ENCODE measurements around the gene MTERF1.

Gene MTERF1

DNA sequence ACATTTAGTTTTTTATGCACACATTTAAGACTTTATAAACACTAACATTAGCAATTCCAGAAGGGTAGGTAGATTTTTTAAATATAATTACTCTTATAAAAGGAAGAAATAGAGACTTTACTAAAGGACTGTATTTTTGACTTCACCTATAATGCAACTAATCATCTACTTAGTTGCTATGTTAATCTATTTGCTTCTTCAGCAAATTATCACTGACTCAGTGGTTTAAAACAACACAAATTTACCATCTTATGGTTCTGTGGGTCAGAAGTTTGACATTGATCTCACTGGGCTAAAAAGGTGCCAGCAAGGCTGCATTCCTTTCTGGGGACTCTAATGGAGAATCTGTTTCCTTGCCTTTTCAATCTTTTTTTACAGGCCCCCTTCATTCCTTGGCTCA is 7.6 kb downstream of the MTERF1 start:
- no peak overlapping the region for H3K4me2 ChIP-seq (ENCODE audit: low read depth, low read length)
- H3K27ac ChIP-seq (ENCODE audit: low read length) = no peak overlapping the region
- no peaks in the 10 kb centered on the region for H3K4me1 ChIP-seq (ENCODE audit: low read length)
- H3K9me3 ChIP-seq (replicated peaks; ENCODE audit: insufficient read depth, low read length) = no peaks in the 10 kb centered on the region
- no peak overlapping the region for H2AFZ ChIP-seq (ENCODE audit: low read length)
- no peaks in the 10 kb centered on the region for H3F3A ChIP-seq (ENCODE audit: insufficient read depth, low read length)
- DNase-seq = no peak
- no peak overlapping the region for H3K9ac ChIP-seq (ENCODE audit: low read length)
- H3K36me3 ChIP-seq (replicated peaks; ENCODE audit: insufficient read depth, low read length) = no peaks in the 10 kb centered on the region
- TF ChIP-seq, protein P1, sequence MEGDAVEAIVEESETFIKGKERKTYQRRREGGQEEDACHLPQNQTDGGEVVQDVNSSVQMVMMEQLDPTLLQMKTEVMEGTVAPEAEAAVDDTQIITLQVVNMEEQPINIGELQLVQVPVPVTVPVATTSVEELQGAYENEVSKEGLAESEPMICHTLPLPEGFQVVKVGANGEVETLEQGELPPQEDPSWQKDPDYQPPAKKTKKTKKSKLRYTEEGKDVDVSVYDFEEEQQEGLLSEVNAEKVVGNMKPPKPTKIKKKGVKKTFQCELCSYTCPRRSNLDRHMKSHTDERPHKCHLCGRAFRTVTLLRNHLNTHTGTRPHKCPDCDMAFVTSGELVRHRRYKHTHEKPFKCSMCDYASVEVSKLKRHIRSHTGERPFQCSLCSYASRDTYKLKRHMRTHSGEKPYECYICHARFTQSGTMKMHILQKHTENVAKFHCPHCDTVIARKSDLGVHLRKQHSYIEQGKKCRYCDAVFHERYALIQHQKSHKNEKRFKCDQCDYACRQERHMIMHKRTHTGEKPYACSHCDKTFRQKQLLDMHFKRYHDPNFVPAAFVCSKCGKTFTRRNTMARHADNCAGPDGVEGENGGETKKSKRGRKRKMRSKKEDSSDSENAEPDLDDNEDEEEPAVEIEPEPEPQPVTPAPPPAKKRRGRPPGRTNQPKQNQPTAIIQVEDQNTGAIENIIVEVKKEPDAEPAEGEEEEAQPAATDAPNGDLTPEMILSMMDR (IDR thresholded peaks at IDR 0.05; ENCODE audit: low read length) = no peak
- TF ChIP-seq EZH2phosphoT487 (IDR thresholded peaks at IDR 0.05; ENCODE audit: low read length) = no peak
- TF ChIP-seq EZH2 (optimal IDR thresholded peaks at IDR 0.05; ENCODE audit: low read depth, low read length) = no peak
- H3K4me3 ChIP-seq (ENCODE audit: low read length) = no peak overlapping the region
- no peaks in the 10 kb centered on the region for H4K20me1 ChIP-seq (ENCODE audit: insufficient read depth, low read length)
- peaks cover 15% of the 10 kb centered on the region; the same call in 1 of the 2 replicates for H3K79me2 ChIP-seq (ENCODE audit: low read length)
- no peaks in the 10 kb centered on the region for H3K27me3 ChIP-seq (replicated peaks; ENCODE audit: insufficient read depth, low read length)
- no peaks in the 10 kb centered on the region for H3K9me2 ChIP-seq (replicated peaks; ENCODE audit: insufficient read depth, low read length)

DNA sequence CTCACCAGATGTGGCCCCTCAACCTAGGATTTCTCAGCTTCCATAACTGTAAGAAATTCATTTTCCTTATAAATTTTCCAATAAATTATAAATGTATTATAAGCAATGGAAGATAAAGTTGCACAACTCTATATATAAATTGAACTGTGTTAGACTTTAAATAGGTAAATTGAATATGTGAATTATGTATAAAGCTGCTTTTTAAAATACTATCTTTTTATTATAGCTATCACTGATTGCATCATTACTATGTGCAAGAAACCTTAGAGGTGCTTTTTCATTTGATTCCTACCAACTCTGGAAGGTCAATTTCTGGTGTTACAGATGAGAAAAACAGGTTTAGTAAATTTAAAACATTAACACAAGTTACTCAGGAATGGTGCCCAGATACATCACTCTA is 8.4 kb downstream of the MTERF1 start:
- H3K4me3 ChIP-seq (ENCODE audit: low read length) = no peak overlapping the region
- no peak for TF ChIP-seq EZH2 (optimal IDR thresholded peaks at IDR 0.05; ENCODE audit: low read depth, low read length)
- H4K20me1 ChIP-seq (ENCODE audit: insufficient read depth, low read length) = no peaks in the 10 kb centered on the region
- no peaks in the 10 kb centered on the region for H3F3A ChIP-seq (ENCODE audit: insufficient read depth, low read length)
- H3K9me3 ChIP-seq (replicated peaks; ENCODE audit: insufficient read depth, low read length) = no peaks in the 10 kb centered on the region
- no peak overlapping the region for H3K4me2 ChIP-seq (ENCODE audit: low read depth, low read length)
- DNase-seq = no peak
- no peaks in the 10 kb centered on the region for H3K4me1 ChIP-seq (ENCODE audit: low read length)
- H3K27me3 ChIP-seq (replicated peaks; ENCODE audit: insufficient read depth, low read length) = no peaks in the 10 kb centered on the region
- no peak overlapping the region for H3K27ac ChIP-seq (ENCODE audit: low read length)
- no peak overlapping the region for H3K9ac ChIP-seq (ENCODE audit: low read length)
- no peak overlapping the region for H2AFZ ChIP-seq (ENCODE audit: low read length)
- no peaks in the 10 kb centered on the region for H3K36me3 ChIP-seq (replicated peaks; ENCODE audit: insufficient read depth, low read length)
- H3K9me2 ChIP-seq (replicated peaks; ENCODE audit: insufficient read depth, low read length) = no peaks in the 10 kb centered on the region
- peaks cover 8% of the 10 kb centered on the region; the same call in 1 of the 2 replicates for H3K79me2 ChIP-seq (ENCODE audit: low read length)

DNA sequence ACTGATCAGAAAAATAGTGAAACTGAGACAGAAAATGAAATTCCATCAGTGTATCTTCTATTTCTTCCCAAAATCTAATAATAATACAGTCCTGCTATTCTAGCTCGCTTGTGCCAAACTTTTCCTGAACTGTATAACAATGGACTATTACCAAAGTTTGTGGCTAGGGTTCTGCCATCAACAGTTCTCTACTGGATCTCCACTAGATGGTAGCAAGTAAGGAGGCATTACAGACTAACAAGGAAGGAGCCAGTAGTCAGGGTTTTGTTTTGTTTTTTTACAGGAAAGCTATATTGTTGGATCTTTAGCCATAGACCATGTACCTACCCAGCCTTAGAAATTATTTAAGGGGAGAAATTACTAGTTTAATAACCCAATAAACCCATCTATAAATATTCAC is 10.8 kb downstream of the MTERF1 start:
- no peak overlapping the region for H3K9ac ChIP-seq (ENCODE audit: low read length)
- no peaks in the 10 kb centered on the region for H3K27me3 ChIP-seq (replicated peaks; ENCODE audit: insufficient read depth, low read length)
- H3K36me3 ChIP-seq (replicated peaks; ENCODE audit: insufficient read depth, low read length) = no peaks in the 10 kb centered on the region
- no peaks in the 10 kb centered on the region for H3K4me1 ChIP-seq (ENCODE audit: low read length)
- no peaks in the 10 kb centered on the region for H4K20me1 ChIP-seq (ENCODE audit: insufficient read depth, low read length)
- H3K9me3 ChIP-seq (replicated peaks; ENCODE audit: insufficient read depth, low read length) = no peaks in the 10 kb centered on the region
- no peak overlapping the region for H3K27ac ChIP-seq (ENCODE audit: low read length)
- TF ChIP-seq EZH2 (optimal IDR thresholded peaks at IDR 0.05; ENCODE audit: low read depth, low read length) = no peak
- TF ChIP-seq, protein P1 (IDR thresholded peaks at IDR 0.05; ENCODE audit: low read length) = no peak
- TF ChIP-seq EZH2phosphoT487 (IDR thresholded peaks at IDR 0.05; ENCODE audit: low read length) = no peak
- DNase-seq = no peak
- no peak overlapping the region for H3K4me2 ChIP-seq (ENCODE audit: low read depth, low read length)
- no peaks in the 10 kb centered on the region for H3F3A ChIP-seq (ENCODE audit: insufficient read depth, low read length)
- H3K9me2 ChIP-seq (replicated peaks; ENCODE audit: insufficient read depth, low read length) = no peaks in the 10 kb centered on the region
- no peak overlapping the region for H2AFZ ChIP-seq (ENCODE audit: low read length)
- H3K79me2 ChIP-seq (ENCODE audit: low read length) = no peaks in the 10 kb centered on the region
- H3K4me3 ChIP-seq (ENCODE audit: low read length) = no peak overlapping the region

DNA sequence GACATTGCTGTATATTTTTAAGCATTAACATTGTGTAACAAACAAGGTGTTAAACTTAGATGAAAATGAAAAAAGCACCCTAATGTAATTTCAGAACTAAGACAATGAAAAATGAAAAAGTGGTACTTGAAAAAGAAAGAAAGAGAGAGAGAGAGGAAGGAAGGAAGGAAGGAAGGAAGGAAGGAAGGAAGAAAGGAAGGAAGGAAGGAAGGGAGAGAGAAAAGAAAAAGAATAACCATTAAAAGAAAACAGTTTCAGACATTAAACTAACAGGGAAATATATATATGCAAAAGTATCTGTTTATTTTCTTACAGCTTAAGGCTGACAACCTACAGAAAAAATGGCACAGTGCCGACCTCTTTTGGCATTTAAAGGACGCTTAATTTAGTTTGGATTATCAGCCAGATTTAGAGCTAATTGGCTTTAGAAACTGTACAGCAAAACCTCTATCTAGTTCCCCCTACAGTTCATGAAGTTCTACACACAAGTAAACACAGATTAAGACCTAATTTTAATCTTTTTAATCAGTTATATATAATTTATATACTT is 13.8 kb downstream of the MTERF1 start:
- Histone ChIP-seq H3K9ac (ENCODE audit: low read length) (no peak overlapping the region), H3F3A (ENCODE audit: insufficient read depth, low read length) (no peaks in the 10 kb centered on the region), H3K4me3 (ENCODE audit: low read length) (no peak overlapping the region), H3K4me2 (ENCODE audit: low read depth, low read length) (no peak overlapping the region), H3K36me3 (replicated peaks; ENCODE audit: insufficient read depth, low read length) (no peaks in the 10 kb centered on the region), H3K9me2 (replicated peaks; ENCODE audit: insufficient read depth, low read length) (no peaks in the 10 kb centered on the region), H4K20me1 (ENCODE audit: insufficient read depth, low read length) (no peaks in the 10 kb centered on the region), H2AFZ (ENCODE audit: low read length) (no peak overlapping the region), H3K27ac (ENCODE audit: low read length) (no peak overlapping the region), H3K27me3 (replicated peaks; ENCODE audit: insufficient read depth, low read length) (no peaks in the 10 kb centered on the region), H3K79me2 (ENCODE audit: low read length) (no peaks in the 10 kb centered on the region), H3K9me3 (replicated peaks; ENCODE audit: insufficient read depth, low read length) (no peaks in the 10 kb centered on the region), H3K4me1 (ENCODE audit: low read length) (no peaks in the 10 kb centered on the region)
- no peak for DNase-seq
- TF ChIP-seq EZH2 (optimal IDR thresholded peaks at IDR 0.05; ENCODE audit: low read depth, low read length) (no peak), EZH2phosphoT487 (IDR thresholded peaks at IDR 0.05; ENCODE audit: low read length) (no peak)
- TF ChIP-seq, protein P1 (IDR thresholded peaks at IDR 0.05; ENCODE audit: low read length) = no peak

Measured in MM.1S (cell line).